ENCODE results near the gene TES. TPM values are rescaled to one million over a fixed set of nuclear protein-coding genes. Genes with fewer than 3 reads are reported as not detected.

Gene TES
- total and polyA plus RNA-seq, 4 donors = 5.7 to 11.8 (median 7.5) TPM

DNA sequence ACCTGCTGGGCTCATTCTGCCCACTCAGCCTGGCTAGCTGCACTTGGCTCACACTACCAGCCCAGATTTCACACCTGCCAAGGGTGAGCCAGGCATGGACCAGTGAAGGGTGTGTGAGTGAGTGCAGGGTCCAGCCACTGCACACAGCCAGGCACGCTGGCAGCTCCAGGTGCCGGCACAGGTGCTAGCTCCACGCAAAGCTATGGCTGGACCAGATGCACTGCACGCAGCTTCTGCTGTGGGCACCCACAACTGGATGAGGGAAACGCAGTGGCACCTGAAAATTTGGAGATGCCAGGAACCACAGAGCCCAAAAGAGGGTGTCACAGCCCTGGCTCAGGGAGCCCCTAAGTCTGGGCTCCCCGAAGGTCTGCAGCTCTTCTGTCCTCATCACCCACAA, 24.9 kb upstream of the TES start:
- no peaks in the 10 kb centered on the region for H3K27me3 ChIP-seq (ENCODE audit: control insufficient read depth in 4 of 4, insufficient read depth in 4 of 4, low read length in 3 of 4)
- H3K4me1 ChIP-seq (ENCODE audit: control insufficient read depth in 4 of 4, insufficient read depth in 4 of 4, low read length in 3 of 4) = no peaks in the 10 kb centered on the region
- no peak overlapping the region for H3K4me3 ChIP-seq (ENCODE audit: low read depth in 1 of 3, low read length in 3 of 3)
- peaks cover 0 to 5% (median 0%) of the 10 kb centered on the region in 4 donors for H3K9me3 ChIP-seq (ENCODE audit: control insufficient read depth in 4 of 4, low read length in 3 of 4)
- no peak overlapping the region for H3K27ac ChIP-seq (ENCODE audit: low read depth in 1 of 2, low read length in 2 of 2)
- no peaks in the 10 kb centered on the region for H3K36me3 ChIP-seq (ENCODE audit: control insufficient read depth in 4 of 4, insufficient read depth in 3 of 4, low read depth in 1 of 4, low read length in 3 of 4)
- no peak overlapping the region for H3K9ac ChIP-seq (ENCODE audit: low read depth in 1 of 2, low read length in 2 of 2)
- no peak for TF ChIP-seq GABPA (IDR thresholded peaks at IDR 0.05 in 1 of 2, conservative IDR thresholded peaks at IDR 0.05 in 1 of 2)
- no peak for TF ChIP-seq YY1 (IDR thresholded peaks at IDR 0.05)
- TF ChIP-seq FOXA1 (IDR thresholded peaks at IDR 0.05) = no peak
- no peak for TF ChIP-seq ZBTB33 (IDR thresholded peaks at IDR 0.05)
- TF ChIP-seq HNF4G (IDR thresholded peaks at IDR 0.05) = no peak
- TF ChIP-seq FOXA2 (IDR thresholded peaks at IDR 0.05) = no peak
- TF ChIP-seq RAD21 (IDR thresholded peaks at IDR 0.05) = no peak
- no peak for TF ChIP-seq TAF1 (conservative IDR thresholded peaks at IDR 0.05)
- DNase-seq (ENCODE audit: low spot score) = no peak
- 90% methylated on average over 6 of the region's 6 CpGs for WGBS

GRCh38 chr7:116185956-116186355, 24.4 kb upstream of the TES start:
- Histone ChIP-seq H3K36me3 (ENCODE audit: control insufficient read depth in 4 of 4, insufficient read depth in 3 of 4, low read depth in 1 of 4, low read length in 3 of 4) (no peaks in the 10 kb centered on the region), H3K4me1 (ENCODE audit: control insufficient read depth in 4 of 4, insufficient read depth in 4 of 4, low read length in 3 of 4) (no peaks in the 10 kb centered on the region), H3K27ac (ENCODE audit: low read depth in 1 of 2, low read length in 2 of 2) (no peak overlapping the region), H3K27me3 (ENCODE audit: control insufficient read depth in 4 of 4, insufficient read depth in 4 of 4, low read length in 3 of 4) (no peaks in the 10 kb centered on the region), H3K4me3 (ENCODE audit: low read depth in 1 of 3, low read length in 3 of 3) (no peak overlapping the region), H3K9me3 (ENCODE audit: control insufficient read depth in 4 of 4, low read length in 3 of 4) (peaks cover 0 to 5% (median 0%) of the 10 kb centered on the region in 4 donors), H3K9ac (ENCODE audit: low read depth in 1 of 2, low read length in 2 of 2) (no peak overlapping the region)
- WGBS = 95% methylated on average over 6 of the region's 6 CpGs
- DNase-seq (ENCODE audit: low spot score) = no peak
- TF ChIP-seq MAX (IDR thresholded peaks at IDR 0.05) = no peak
- TF ChIP-seq GABPA (IDR thresholded peaks at IDR 0.05 in 1 of 2, conservative IDR thresholded peaks at IDR 0.05 in 1 of 2) = no peak
- TF ChIP-seq HNF4A (conservative IDR thresholded peaks at IDR 0.05) = no peak
- TF ChIP-seq FOXA2 (IDR thresholded peaks at IDR 0.05) = no peak
- no peak for TF ChIP-seq ZBTB33 (IDR thresholded peaks at IDR 0.05)
- TF ChIP-seq REST (IDR thresholded peaks at IDR 0.05) = no peak
- TF ChIP-seq HNF4G (IDR thresholded peaks at IDR 0.05) = no peak
- TF ChIP-seq RXRA (IDR thresholded peaks at IDR 0.05) = no peak
- TF ChIP-seq YY1 (IDR thresholded peaks at IDR 0.05) = no peak
- no peak for TF ChIP-seq RAD21 (IDR thresholded peaks at IDR 0.05)
- TF ChIP-seq SP1 (IDR thresholded peaks at IDR 0.05) = no peak
- no peak for TF ChIP-seq FOXA1 (IDR thresholded peaks at IDR 0.05)
- TF ChIP-seq CTCF (IDR thresholded peaks at IDR 0.05; ENCODE audit: low read depth, low read length, missing input control) = no peak

All from liver (tissue), 9 donors.